Peyer's patch (tissue), 4 donors: Measurements from ENCODE around the gene SLC22A2. TPM values are rescaled to one million over a fixed set of nuclear protein-coding genes. Genes with fewer than 3 reads are reported as not detected.

Experiments
- DNase-seq, 3 donors: peaks; one replicate each; pipeline ENCODE4 v3.0.0-alpha.2; 2017 to 2019
- H3K27ac ChIP-seq, 4 donors: fragments of 200-600 bp; sonication (generic); one replicate each; pipeline ENCODE4 v1.5.1; 2016 to 2019
- H3K27me3 ChIP-seq, 2 donors: fragments of 200-600 bp; sonication (generic); one replicate each; pipeline ENCODE4 v1.5.1; 2019
- H3K36me3 ChIP-seq, 3 donors: fragments of 200-600 bp; sonication (generic); one replicate each; pipeline ENCODE4 v1.5.1; 2016 to 2019
- H3K4me1 ChIP-seq, 4 donors: fragments of 200-600 bp; sonication (generic); one replicate each; pipeline ENCODE4 v1.5.1; 2016 to 2019
- H3K4me3 ChIP-seq, 4 donors: fragments of 200-600 bp; sonication (generic); 1 replicate in 3 of 4; 2 replicates in 1 of 4; pipeline ENCODE4 v1.5.1; 2016 to 2019; ENCODE audit warnings: mild to moderate bottlenecking in 1 of 4
- H3K9me3 ChIP-seq, 4 donors: fragments of 200-600 bp; sonication (generic); one replicate each; pipeline ENCODE4 v1.5.1; 2016 to 2019; ENCODE audit warnings: mild to moderate bottlenecking in 1 of 4
- POLR2A ChIP-seq, 2 donors: fragments of 450-650 bp; IDR thresholded peaks; one replicate each; pipeline ENCODE4 v1.5.1; 2017; ENCODE audit warnings: antibody characterized with exemption in 2 of 2, mild to moderate bottlenecking in 2 of 2, moderate library complexity in 2 of 2
- total RNA-seq, 4 donors: library from RNA; depleted of rRNA; stranded (reverse); fragments of >200 nt; gene quantifications; one replicate each; pipeline ENCODE4 v1.1.0, GENCODE V29; 2016
- TF ChIP-seq, protein P1 (sequence below), 6 experiments: fragments of 450-650 bp in 4 of 6; fragments of 200-600 bp in 2 of 6; sonication (generic) in 1 of 6; IDR thresholded peaks; one replicate each; pipeline ENCODE4 v1.5.1; 2017 to 2019; ENCODE audit warnings: antibody characterized with exemption in 6 of 6, mild to moderate bottlenecking in 3 of 6, moderate library complexity in 1 of 6

Gene SLC22A2
- total RNA-seq, 4 donors from 2014 or later, result not detected

DNA sequence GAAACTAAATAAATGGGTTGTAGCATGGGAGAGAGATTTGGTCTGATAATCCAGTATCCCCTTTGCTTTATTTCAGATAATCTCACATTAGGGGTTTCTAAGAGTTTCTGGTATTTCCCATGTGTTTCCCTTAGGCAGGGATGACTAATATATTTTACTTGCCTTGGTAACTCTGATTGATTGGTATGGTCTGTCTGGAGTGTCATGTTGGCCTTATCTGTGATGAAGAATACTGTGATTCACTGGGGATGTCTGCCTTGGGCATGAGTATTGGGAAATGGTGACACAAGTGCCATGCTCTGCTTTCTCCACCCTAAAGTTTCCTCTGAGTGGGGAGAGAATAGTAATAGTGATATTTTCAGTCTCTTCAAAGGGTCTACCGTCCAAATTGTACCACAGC is 10.1 kb downstream of the SLC22A2 start:
- no peak overlapping the region for H3K27ac ChIP-seq
- TF ChIP-seq, protein P1, sequence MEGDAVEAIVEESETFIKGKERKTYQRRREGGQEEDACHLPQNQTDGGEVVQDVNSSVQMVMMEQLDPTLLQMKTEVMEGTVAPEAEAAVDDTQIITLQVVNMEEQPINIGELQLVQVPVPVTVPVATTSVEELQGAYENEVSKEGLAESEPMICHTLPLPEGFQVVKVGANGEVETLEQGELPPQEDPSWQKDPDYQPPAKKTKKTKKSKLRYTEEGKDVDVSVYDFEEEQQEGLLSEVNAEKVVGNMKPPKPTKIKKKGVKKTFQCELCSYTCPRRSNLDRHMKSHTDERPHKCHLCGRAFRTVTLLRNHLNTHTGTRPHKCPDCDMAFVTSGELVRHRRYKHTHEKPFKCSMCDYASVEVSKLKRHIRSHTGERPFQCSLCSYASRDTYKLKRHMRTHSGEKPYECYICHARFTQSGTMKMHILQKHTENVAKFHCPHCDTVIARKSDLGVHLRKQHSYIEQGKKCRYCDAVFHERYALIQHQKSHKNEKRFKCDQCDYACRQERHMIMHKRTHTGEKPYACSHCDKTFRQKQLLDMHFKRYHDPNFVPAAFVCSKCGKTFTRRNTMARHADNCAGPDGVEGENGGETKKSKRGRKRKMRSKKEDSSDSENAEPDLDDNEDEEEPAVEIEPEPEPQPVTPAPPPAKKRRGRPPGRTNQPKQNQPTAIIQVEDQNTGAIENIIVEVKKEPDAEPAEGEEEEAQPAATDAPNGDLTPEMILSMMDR (IDR thresholded peaks at IDR 0.05), result no peak
- no peak for TF ChIP-seq POLR2A (IDR thresholded peaks at IDR 0.05)

DNA sequence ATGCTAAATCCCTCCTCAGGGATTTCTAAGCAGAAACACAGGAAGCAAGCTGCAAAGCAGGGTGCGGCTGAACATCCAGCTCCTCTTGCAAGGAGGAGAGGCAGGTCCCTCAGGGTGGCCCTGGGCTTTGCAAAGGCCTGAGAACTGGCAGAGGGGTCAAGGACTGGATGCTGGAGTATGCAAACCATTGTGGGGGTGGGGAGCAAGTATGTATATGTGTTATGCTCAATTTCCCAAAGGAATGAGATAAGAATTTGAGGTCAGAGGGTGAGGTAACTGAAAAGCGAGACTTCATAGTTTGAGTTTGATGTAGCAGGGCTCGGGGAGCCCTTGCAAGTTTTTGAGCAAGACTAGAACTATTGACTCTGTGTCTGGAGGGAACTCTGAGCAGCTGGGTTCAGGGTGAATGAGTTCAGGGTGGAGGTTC is 11.2 kb downstream of the SLC22A2 start:
- TF ChIP-seq, protein P1 (IDR thresholded peaks at IDR 0.05), result no peak
- TF ChIP-seq POLR2A (IDR thresholded peaks at IDR 0.05), result no peak
- DNase-seq, result no peak
- Histone ChIP-seq H3K27ac (no peak overlapping the region), H3K4me1 (no peaks in the 10 kb centered on the region), H3K9me3 (no peaks in the 10 kb centered on the region), H3K36me3 (no peaks in the 10 kb centered on the region), H3K4me3 (no peak overlapping the region), H3K27me3 (no peaks in the 10 kb centered on the region)

More for the DNA sequence above, 10.1 kb downstream of the SLC22A2 start:
- H3K4me1 ChIP-seq, result no peaks in the 10 kb centered on the region
- no peaks in the 10 kb centered on the region for H3K36me3 ChIP-seq
- no peaks in the 10 kb centered on the region for H3K27me3 ChIP-seq
- DNase-seq, result no peak
- H3K4me3 ChIP-seq, result no peak overlapping the region
- no peaks in the 10 kb centered on the region for H3K9me3 ChIP-seq

DNA sequence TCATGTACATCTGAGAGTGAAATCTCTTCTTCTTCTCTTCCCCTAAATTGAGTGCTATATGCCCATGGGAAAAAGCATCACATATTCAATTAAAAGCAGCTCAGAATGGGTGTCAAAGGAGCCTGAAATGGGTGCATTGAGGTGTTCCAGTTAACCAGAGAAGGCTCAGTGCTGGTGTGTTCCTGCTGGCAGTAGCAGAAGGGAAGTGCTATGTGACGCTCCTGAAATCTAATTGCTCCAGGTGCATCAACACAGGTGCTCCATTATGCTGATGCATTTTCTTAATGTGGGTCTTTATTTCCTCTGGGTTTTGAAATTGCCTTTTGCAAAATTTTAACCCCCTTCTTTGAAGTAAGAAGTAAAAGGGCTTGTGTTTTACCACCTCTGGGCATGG is 17.9 kb downstream of the SLC22A2 start:
- no peak for TF ChIP-seq POLR2A (IDR thresholded peaks at IDR 0.05)
- TF ChIP-seq, protein P1 (IDR thresholded peaks at IDR 0.05), result no peak
- H3K27ac ChIP-seq, result no peak overlapping the region
- no peaks in the 10 kb centered on the region for H3K27me3 ChIP-seq
- no peak overlapping the region for H3K4me3 ChIP-seq
- no peak for DNase-seq
- H3K9me3 ChIP-seq, result no peaks in the 10 kb centered on the region
- H3K4me1 ChIP-seq, result peaks cover 0 to 4% (median 0%) of the 10 kb centered on the region in 4 donors
- H3K36me3 ChIP-seq, result no peaks in the 10 kb centered on the region

DNA sequence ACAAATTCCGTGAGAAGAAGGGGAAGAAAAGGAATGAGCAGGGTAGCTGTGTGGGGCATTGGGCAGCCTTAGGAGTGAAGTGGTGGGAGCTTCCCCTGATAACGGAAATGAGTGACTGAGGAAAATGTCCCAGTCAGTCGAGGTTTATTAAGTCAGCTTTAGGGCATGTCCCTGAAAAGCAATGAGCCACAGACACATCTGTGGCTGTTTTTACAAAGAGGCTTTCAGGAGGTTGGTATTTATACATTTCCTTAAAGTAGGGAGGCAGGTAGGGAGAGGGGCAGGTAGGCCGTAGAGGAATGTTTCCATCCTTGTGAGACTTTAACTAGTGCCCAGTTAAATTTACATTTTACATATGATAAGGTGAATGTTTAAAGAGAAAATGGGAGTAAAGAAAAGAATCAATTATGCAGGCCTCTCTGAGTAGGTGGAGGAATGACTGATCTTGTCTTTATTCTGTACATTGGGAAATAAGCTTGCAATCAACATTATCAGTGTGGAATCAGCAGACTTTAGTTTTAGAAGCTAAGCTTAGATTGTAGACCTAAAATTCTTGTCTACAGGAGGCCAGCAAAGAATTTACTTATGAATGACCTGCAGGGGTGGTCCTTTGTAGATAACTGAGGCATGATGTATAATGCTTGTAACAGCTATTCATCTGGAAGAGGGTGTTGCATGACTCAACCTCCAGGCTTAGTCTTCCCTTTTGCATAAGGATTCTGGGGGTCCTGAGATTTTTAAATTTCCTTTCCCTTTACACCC is 18.5 kb downstream of the SLC22A2 start:
- no peak overlapping the region for H3K4me3 ChIP-seq
- no peak for DNase-seq
- H3K27ac ChIP-seq, result peak overlapping the region in 1 of 4 donors; percentile 96

DNA sequence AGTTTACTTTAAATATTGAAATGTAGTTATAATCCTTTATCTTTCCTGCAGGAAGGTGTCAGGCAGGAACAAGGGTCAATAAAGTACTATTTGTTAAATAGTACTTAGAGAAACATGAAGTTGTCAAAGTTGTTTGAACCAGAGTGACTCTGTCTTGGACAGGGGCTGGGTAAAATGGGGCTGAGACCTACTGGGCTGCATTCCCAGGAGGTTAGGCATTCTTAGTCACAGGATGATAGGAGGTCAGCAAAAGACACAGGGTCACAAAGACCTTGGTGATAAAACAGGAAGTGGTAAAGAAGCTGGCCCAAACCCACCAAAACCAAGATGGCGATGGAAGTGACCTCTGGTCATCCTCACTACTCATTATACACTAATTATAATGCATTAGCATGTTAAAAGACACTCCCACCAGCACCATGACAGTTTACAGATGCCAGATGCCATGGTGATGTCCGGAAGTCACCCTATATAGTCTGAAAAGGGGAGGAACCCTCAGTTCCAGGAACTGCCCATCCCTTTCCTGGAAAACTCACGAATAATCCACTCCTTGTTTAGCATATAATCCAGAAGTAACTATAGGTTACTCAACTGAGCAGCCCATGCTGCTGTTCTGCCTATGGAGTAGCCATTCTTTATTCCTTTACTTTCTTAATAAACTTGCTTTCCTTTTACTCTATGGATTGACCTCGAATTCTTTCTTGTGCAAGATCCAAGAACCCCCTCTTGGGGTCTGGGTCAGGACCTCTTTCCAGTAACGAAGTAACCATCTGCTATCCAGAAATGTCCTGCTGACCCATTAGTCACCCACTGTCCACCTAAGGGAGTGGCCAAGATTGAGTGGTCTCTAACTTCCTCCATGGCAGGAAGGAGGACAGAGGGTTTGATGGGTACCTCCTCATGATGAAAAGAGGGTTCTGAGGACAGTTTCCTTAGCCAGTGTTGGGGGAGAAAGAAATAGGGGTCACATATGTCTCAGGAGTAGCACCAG is 19.6 kb downstream of the SLC22A2 start:
- Histone ChIP-seq H3K4me3 (no peak overlapping the region), H3K9me3 (no peaks in the 10 kb centered on the region), H3K27me3 (no peaks in the 10 kb centered on the region), H3K27ac (peak overlapping the region in 3 of 4 donors; percentile 59 to 96 (median 75)), H3K36me3 (no peaks in the 10 kb centered on the region), H3K4me1 (peaks cover 0 to 4% (median 0%) of the 10 kb centered on the region in 4 donors)
- peak in 2 of 3 donors; percentile 55 to 65 for DNase-seq
- no peak for TF ChIP-seq POLR2A (IDR thresholded peaks at IDR 0.05)
- TF ChIP-seq, protein P1 (IDR thresholded peaks at IDR 0.05), result no peak

More for the DNA sequence above, 18.5 kb downstream of the SLC22A2 start:
- Histone ChIP-seq H3K9me3 (no peaks in the 10 kb centered on the region), H3K4me1 (peaks cover 0 to 4% (median 0%) of the 10 kb centered on the region in 4 donors), H3K27me3 (no peaks in the 10 kb centered on the region), H3K36me3 (no peaks in the 10 kb centered on the region)
- TF ChIP-seq, protein P1 (IDR thresholded peaks at IDR 0.05), result no peak
- no peak for TF ChIP-seq POLR2A (IDR thresholded peaks at IDR 0.05)
